HCT116 (cell line): ENCODE results near the gene EHBP1. TPM values are rescaled to one million over a fixed set of nuclear protein-coding genes. Genes with fewer than 3 reads are reported as not detected.

Experiments
- ATAC-seq: fragments of 200-7000 bp; cut with Tn5 transposase; 2 replicates; pipeline ENCODE4 v1.9.1; 2020; ENCODE audit warnings: mild to moderate bottlenecking, moderate library complexity
- BruUV-seq: library from RNA; stranded (reverse); fragments of 400-500 nt; replicated peaks from 2 replicates; lab custom pipeline; 2021; lab: Mats Ljungman, UMichigan
- CTCF ChIA-PET: fragments of 300-600 bp; sonication (Branson Sonifier 250); formaldehyde crosslinking; loops from one replicate; lab custom pipeline; 2021; ENCODE audit warnings: antibody characterized with exemption; lab: Charles Lee
- POLR2A ChIA-PET: fragments of 300-600, 350-600 bp; sonication (Branson Sonifier 250); formaldehyde crosslinking; loops from one replicate; lab custom pipeline; 2021; ENCODE audit warnings: antibody characterized with exemption; lab: Charles Lee
- RAD21 ChIA-PET, 2 experiments: fragments of 300-600 bp; sonication (Branson Sonifier 250); formaldehyde crosslinking; loops; one replicate each; lab custom pipeline; 2023; ENCODE audit warnings: low total read pairs in 2 of 2; ENCODE audit not compliant: uncharacterized antibody in 2 of 2, unreplicated experiment in 2 of 2, low non-redundant PET in 1 of 2; lab: Charles Lee
- DNase-seq: peaks from one replicate; pipeline ENCODE4 v3.0.0-alpha.2; 2010; ENCODE audit warnings: low read depth, low spot score
- H2AFZ ChIP-seq: fragments of 200-600 bp; shearing (Covaris generic), sonication (generic); 2 replicates; pipeline ENCODE4 v1.6.1; 2017; ENCODE audit warnings: low read depth, mixed run types, mixed read lengths, antibody characterized with exemption, low read length; ENCODE audit not compliant: poor library complexity, severe bottlenecking
- H3K27ac ChIP-seq: 2 replicates; pipeline ENCODE4 v1.5.1; 2012; ENCODE audit warnings: low read depth, low read length
- H3K27me3 ChIP-seq: fragments of 200-600 bp; sonication (generic); 2 replicates; pipeline ENCODE4 v1.6.1; 2016; ENCODE audit warnings: mixed run types, low read length, mixed read lengths; ENCODE audit not compliant: insufficient read depth
- H3K36me3 ChIP-seq, 2 experiments: fragments of 200-500 bp in 1 of 2; fragments of 200-600 bp in 1 of 2; sonication (Bioruptor generic) in 1 of 2; sonication (generic) in 1 of 2; 2 replicates each; pipeline versions ENCODE4 v1.5.1 to v1.6.1; 2014 to 2016; ENCODE audit warnings: low read length in 2 of 2, inconsistent platforms in 1 of 2, mixed read lengths in 1 of 2, mixed run types in 1 of 2; ENCODE audit not compliant: insufficient read depth in 2 of 2, control insufficient read depth in 1 of 2
- H3K4me1 ChIP-seq, 2 experiments: fragments of 200-600 bp in 1 of 2; sonication (generic) in 1 of 2; 2 replicates each; pipeline versions ENCODE4 v1.5.1 to v1.6.1; 2012 to 2017; ENCODE audit warnings: low read length in 2 of 2, inconsistent platforms in 1 of 2, mild to moderate bottlenecking in 1 of 2, mixed read lengths in 1 of 2, mixed run types in 1 of 2, moderate library complexity in 1 of 2; ENCODE audit not compliant: insufficient read depth in 2 of 2, control insufficient read depth in 1 of 2
- H3K4me2 ChIP-seq: fragments of 200-600 bp; sonication (generic); 2 replicates; pipeline ENCODE4 v1.6.1; 2017; ENCODE audit warnings: mixed run types, low read length, mixed read lengths
- H3K4me3 ChIP-seq, 2 experiments: fragments of 200-600 bp in 1 of 2; sonication (generic) in 1 of 2; replicated peaks in 1 of 2; 2 replicates each; pipeline ENCODE4 v1.5.1; 2011 to 2016; ENCODE audit warnings: low read length in 2 of 2, control low read depth in 1 of 2, low read depth in 1 of 2, mild to moderate bottlenecking in 1 of 2, mixed read lengths in 1 of 2, mixed run types in 1 of 2
- H3K79me2 ChIP-seq: fragments of 200-600 bp; sonication (generic); 2 replicates; pipeline ENCODE4 v1.6.1; 2017; ENCODE audit warnings: mild to moderate bottlenecking, mixed run types, low read length, moderate library complexity, mixed read lengths; ENCODE audit not compliant: insufficient read depth
- H3K9ac ChIP-seq: fragments of 200-600 bp; sonication (generic); 2 replicates; pipeline ENCODE4 v1.6.1; 2016; ENCODE audit warnings: low read length, mixed read lengths
- H3K9me2 ChIP-seq: fragments of 200-600 bp; sonication (generic), shearing (Covaris generic); 2 replicates; pipeline ENCODE4 v1.6.1; 2017; ENCODE audit warnings: mixed run types, mild to moderate bottlenecking, moderate library complexity; ENCODE audit not compliant: insufficient read depth
- H3K9me3 ChIP-seq, 2 experiments: fragments of 200-500 bp in 1 of 2; fragments of 200-600 bp in 1 of 2; sonication (Bioruptor generic) in 1 of 2; sonication (generic) in 1 of 2; 2 replicates each; pipeline ENCODE4 v1.6.1; 2014 to 2017; ENCODE audit warnings: low read length in 2 of 2, mixed read lengths in 2 of 2, inconsistent platforms in 1 of 2, low read depth in 1 of 2, mild to moderate bottlenecking in 1 of 2, mixed run types in 1 of 2, moderate library complexity in 1 of 2; ENCODE audit not compliant: control insufficient read depth in 1 of 2, insufficient read depth in 1 of 2
- H4K20me1 ChIP-seq: fragments of 200-600 bp; sonication (generic), shearing (Covaris generic); 2 replicates; pipeline ENCODE4 v1.6.1; 2017; ENCODE audit warnings: mixed run types, mild to moderate bottlenecking, moderate library complexity; ENCODE audit not compliant: insufficient read depth
- CBX3 ChIP-seq: IDR thresholded peaks from 2 replicates; pipeline ENCODE4 v1.6.1; 2012; ENCODE audit warnings: low read depth
- CEBPB ChIP-seq: IDR thresholded peaks from 2 replicates; pipeline ENCODE4 v1.6.1; 2012; ENCODE audit warnings: low read depth
- EGR1 ChIP-seq: IDR thresholded peaks from 2 replicates; pipeline ENCODE4 v1.6.1; 2012; ENCODE audit warnings: low read depth
- ELF1 ChIP-seq: IDR thresholded peaks from 2 replicates; pipeline ENCODE4 v1.6.1; 2012; ENCODE audit warnings: low read depth, borderline replicate concordance
- EZH2 ChIP-seq: fragments of 200-600 bp; sonication (generic); IDR thresholded peaks from 2 replicates; pipeline ENCODE4 v1.6.1; 2017; ENCODE audit warnings: antibody characterized with exemption, mixed run types
- EZH2phosphoT487 ChIP-seq: fragments of 200-600 bp; IDR thresholded peaks from 2 replicates; pipeline ENCODE4 v1.6.1; 2018; ENCODE audit warnings: antibody characterized with exemption, borderline replicate concordance
- FOSL1 ChIP-seq: IDR thresholded peaks from 2 replicates; pipeline ENCODE4 v1.6.1; 2012; ENCODE audit warnings: low read depth
- JUND ChIP-seq: IDR thresholded peaks from 2 replicates; pipeline ENCODE4 v1.6.1; 2012
- POLR2A ChIP-seq: IDR thresholded peaks from 2 replicates; pipeline ENCODE4 v1.7.0; 2011; ENCODE audit warnings: borderline replicate concordance; ENCODE audit not compliant: insufficient read depth, insufficient read length; ENCODE audit errors: extremely low read depth
- POLR2AphosphoS5 ChIP-seq: IDR thresholded peaks from 2 replicates; pipeline ENCODE4 v1.6.1; 2011; ENCODE audit warnings: mild to moderate bottlenecking, low read depth, low read length, moderate library complexity
- RAD21 ChIP-seq: IDR thresholded peaks from 2 replicates; pipeline ENCODE4 v1.6.1; 2012; ENCODE audit warnings: low read depth, mild to moderate bottlenecking
- SIN3A ChIP-seq: IDR thresholded peaks from 2 replicates; pipeline ENCODE4 v1.6.1; 2012; ENCODE audit warnings: low read depth
- SP1 ChIP-seq: IDR thresholded peaks from 2 replicates; pipeline ENCODE4 v1.6.1; 2012; ENCODE audit warnings: low read depth
- SRF ChIP-seq: IDR thresholded peaks from 2 replicates; pipeline ENCODE4 v1.6.1; 2012; ENCODE audit warnings: low read depth
- TCF7L2 ChIP-seq: IDR thresholded peaks from 2 replicates; pipeline ENCODE4 v1.7.0; 2011; ENCODE audit warnings: borderline replicate concordance, inconsistent platforms; ENCODE audit not compliant: insufficient read depth, insufficient read length; ENCODE audit errors: extremely low read depth
- YY1 ChIP-seq: IDR thresholded peaks from 2 replicates; pipeline ENCODE4 v1.6.1; 2011; ENCODE audit warnings: low read length, low read depth, moderate library complexity, mild to moderate bottlenecking; ENCODE audit not compliant: insufficient replicate concordance; ENCODE audit errors: extremely low read depth
- intact Hi-C: fragments of 100-400 bp; cut with micrococcal nuclease; formaldehyde crosslinking; loops from 2 replicates; pipeline ENCODE4 v1.10.0; 2022
- total RNA-seq: library from RNA; stranded (reverse); gene quantifications from one replicate; pipeline ENCODE4 v1.2.1, GENCODE V29; 2021; ENCODE audit not compliant: unreplicated experiment
- TF ChIP-seq, protein P1 (sequence below), 3 experiments: fragments of 200-600 bp in 1 of 3; sonication (generic) in 1 of 3; IDR thresholded peaks in 2 of 3; conservative IDR thresholded peaks in 1 of 3; 2 replicates each; pipeline ENCODE4 v1.5.1; 2012 to 2017; ENCODE audit warnings: low read depth in 2 of 3, low read length in 2 of 3, antibody characterized with exemption in 1 of 3, borderline replicate concordance in 1 of 3, control low read depth in 1 of 3, mild to moderate bottlenecking in 1 of 3, mixed read lengths in 1 of 3, mixed run types in 1 of 3, moderate library complexity in 1 of 3; ENCODE audit not compliant: insufficient read depth in 1 of 3
- TF ChIP-seq, protein P2 (sequence below): IDR thresholded peaks from 2 replicates; pipeline ENCODE4 v1.6.1; 2012
- TF ChIP-seq, protein P3 (sequence below): IDR thresholded peaks from 2 replicates; pipeline ENCODE4 v1.6.1; 2012

EHBP1 gene
- total RNA-seq, 1 experiment from 2014 or later, result 89.9 TPM

DNA sequence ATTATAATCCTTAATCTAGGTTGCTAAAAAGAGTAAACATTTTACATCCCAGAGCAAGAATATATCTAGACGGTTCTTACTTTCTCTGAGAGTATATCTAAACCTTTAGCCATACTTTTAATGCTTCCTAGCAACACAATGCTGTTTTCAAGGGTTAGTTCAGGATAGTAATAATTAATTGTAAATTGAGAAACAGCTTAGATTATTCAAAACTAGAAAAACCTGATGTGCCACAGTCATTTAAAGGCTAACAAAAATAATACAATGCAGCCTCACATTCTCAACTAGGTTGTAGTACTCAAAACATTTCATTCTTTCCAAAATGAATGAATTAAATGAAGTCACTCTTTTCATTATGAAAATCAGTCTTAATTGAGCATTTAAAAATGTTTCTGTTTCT lies 241.9 kb downstream of the EHBP1 start:
- DNase-seq (no peak), ATAC-seq (no peak)
- ChIA-PET CTCF (no interaction called here), RAD21 (no interaction called here), POLR2A (no interaction called here)
- Histone ChIP-seq H2AFZ (no peak overlapping the region), H3K9ac (no peak overlapping the region), H3K79me2 (0 out of 2 replicates have a peak, but pooled peaks cover 5% of the 10 kb centered on the region), H3K36me3 (peaks cover 11 to 16% of the 10 kb centered on the region in 2 experiments; a peak in 3 of 4 replicates), H3K9me2 (no peaks in the 10 kb centered on the region), H3K9me3 (no peaks in the 10 kb centered on the region), H4K20me1 (0 out of 2 replicates have a peak, but pooled peaks cover 3% of the 10 kb centered on the region), H3K4me1 (no peaks in the 10 kb centered on the region), H3K27ac (no peak overlapping the region), H3K27me3 (no peaks in the 10 kb centered on the region), H3K4me3 (no peak overlapping the region), H3K4me2 (no peak overlapping the region)
- TF ChIP-seq, protein P1, sequence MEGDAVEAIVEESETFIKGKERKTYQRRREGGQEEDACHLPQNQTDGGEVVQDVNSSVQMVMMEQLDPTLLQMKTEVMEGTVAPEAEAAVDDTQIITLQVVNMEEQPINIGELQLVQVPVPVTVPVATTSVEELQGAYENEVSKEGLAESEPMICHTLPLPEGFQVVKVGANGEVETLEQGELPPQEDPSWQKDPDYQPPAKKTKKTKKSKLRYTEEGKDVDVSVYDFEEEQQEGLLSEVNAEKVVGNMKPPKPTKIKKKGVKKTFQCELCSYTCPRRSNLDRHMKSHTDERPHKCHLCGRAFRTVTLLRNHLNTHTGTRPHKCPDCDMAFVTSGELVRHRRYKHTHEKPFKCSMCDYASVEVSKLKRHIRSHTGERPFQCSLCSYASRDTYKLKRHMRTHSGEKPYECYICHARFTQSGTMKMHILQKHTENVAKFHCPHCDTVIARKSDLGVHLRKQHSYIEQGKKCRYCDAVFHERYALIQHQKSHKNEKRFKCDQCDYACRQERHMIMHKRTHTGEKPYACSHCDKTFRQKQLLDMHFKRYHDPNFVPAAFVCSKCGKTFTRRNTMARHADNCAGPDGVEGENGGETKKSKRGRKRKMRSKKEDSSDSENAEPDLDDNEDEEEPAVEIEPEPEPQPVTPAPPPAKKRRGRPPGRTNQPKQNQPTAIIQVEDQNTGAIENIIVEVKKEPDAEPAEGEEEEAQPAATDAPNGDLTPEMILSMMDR (IDR thresholded peaks at IDR 0.05 in 2 of 3, conservative IDR thresholded peaks at IDR 0.05 in 1 of 3; ENCODE audit: borderline replicate concordance in 1 of 3, insufficient read depth in 1 of 3, low read depth in 2 of 3, low read length in 2 of 3), result no peak
- no peak for TF ChIP-seq RAD21
- TF ChIP-seq, protein P2, sequence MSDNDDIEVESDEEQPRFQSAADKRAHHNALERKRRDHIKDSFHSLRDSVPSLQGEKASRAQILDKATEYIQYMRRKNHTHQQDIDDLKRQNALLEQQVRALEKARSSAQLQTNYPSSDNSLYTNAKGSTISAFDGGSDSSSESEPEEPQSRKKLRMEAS, result no peak
- TF ChIP-seq CBX3, result no peak
- no peak for TF ChIP-seq ELF1
- TF ChIP-seq, protein P3, sequence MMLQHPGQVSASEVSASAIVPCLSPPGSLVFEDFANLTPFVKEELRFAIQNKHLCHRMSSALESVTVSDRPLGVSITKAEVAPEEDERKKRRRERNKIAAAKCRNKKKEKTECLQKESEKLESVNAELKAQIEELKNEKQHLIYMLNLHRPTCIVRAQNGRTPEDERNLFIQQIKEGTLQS, result no peak
- TF ChIP-seq EZH2phosphoT487, result no peak
- no peak for TF ChIP-seq TCF7L2
- no peak for TF ChIP-seq SRF
- TF ChIP-seq YY1, result no peak
- TF ChIP-seq EGR1, result no peak
- TF ChIP-seq SIN3A, result no peak
- no peak for TF ChIP-seq POLR2AphosphoS5
- no peak for TF ChIP-seq EZH2
- TF ChIP-seq CEBPB, result no peak
- no peak for TF ChIP-seq FOSL1
- TF ChIP-seq POLR2A, result no peak
- TF ChIP-seq JUND, result no peak
- no peak for TF ChIP-seq SP1
- no TSS peak for BruUV-seq
- intact Hi-C loops, result no loop called here
